Measurements from ENCODE around the gene STAC. TPM values are rescaled to one million over a fixed set of nuclear protein-coding genes. Genes with fewer than 3 reads are reported as not detected.

The STAC gene
- total and polyA plus RNA-seq, 9 of the 15 experiments (the other 6 are each of a cell fraction or from before 2014, with no cell fraction given) = 0.11 TPM; not detected in 8

- BruUV-seq (replicated peaks) = no TSS peak
- Histone ChIP-seq H3K27ac (ENCODE audit: extremely low read depth, low read depth, low read length) (no peak overlapping the region), H3K9me1 (ENCODE audit: control insufficient read depth, insufficient read depth, low read length) (no peaks in the 10 kb centered on the region), H3K9me3 (replicated peaks; ENCODE audit: control insufficient read depth, insufficient read depth, low read depth, low read length) (no peaks in the 10 kb centered on the region), H3K9ac (ENCODE audit: insufficient read depth in 1 of 2, low read depth in 2 of 2, low read length in 2 of 2) (no peak overlapping the region), H3K27me3 (ENCODE audit: control insufficient read depth in 2 of 2, insufficient read depth in 2 of 2, low read length in 2 of 2) (no peaks in the 10 kb centered on the region), H3K79me2 (ENCODE audit: control insufficient read depth, insufficient read depth, low read length) (no peaks in the 10 kb centered on the region), H2AFZ (ENCODE audit: low read depth, low read length) (no peak overlapping the region), H3K4me1 (replicated peaks in 1 of 2; ENCODE audit: control insufficient read depth in 2 of 2, insufficient read depth in 2 of 2, low read length in 2 of 2) (no peaks in the 10 kb centered on the region; a peak in 1 of 5 replicates), H3K36me3 (ENCODE audit: control insufficient read depth, insufficient read depth, low read length) (no peaks in the 10 kb centered on the region), H3K4me2 (ENCODE audit: insufficient read depth, low read length) (no peak overlapping the region), H3K4me3 (no peak overlapping the region), H4K20me1 (replicated peaks; ENCODE audit: control insufficient read depth, insufficient read depth, low read length) (no peaks in the 10 kb centered on the region)
- no peak for DNase-seq (ENCODE audit: extremely low read depth in 1 of 4, low spot score in 3 of 4)
- ChIA-PET POLR2A (no interaction called here), CTCF (ENCODE audit: low intra/inter-chr PET ratio) (no interaction called here)
- in situ Hi-C loops (cut with MboI) (no loop called here), intact Hi-C loops (cut with micrococcal nuclease) (no loop called here)
- TF ChIP-seq FOXK2 (conservative IDR thresholded peaks at IDR 0.05 in 1 of 2, IDR thresholded peaks at IDR 0.05 in 1 of 2; ENCODE audit: low read depth in 2 of 2) (no peak), ZSCAN29 (IDR thresholded peaks at IDR 0.05) (no peak), NR2C1 (IDR thresholded peaks at IDR 0.05) (no peak), NR2C1 (tag; IDR thresholded peaks at IDR 0.05) (no peak), TRIM28 (IDR thresholded peaks at IDR 0.05) (no peak), ARID4B (CRISPR knock-in tag; IDR thresholded peaks at IDR 0.05) (no peak), TCFL5 (CRISPR knock-in tag; conservative IDR thresholded peaks at IDR 0.05) (no peak), U2AF2 (optimal IDR thresholded peaks at IDR 0.05; ENCODE audit: low read depth, low read length) (no peak), ZNF324 (CRISPR knock-in tag; IDR thresholded peaks at IDR 0.05) (no peak), SRF (CRISPR knock-in tag; IDR thresholded peaks at IDR 0.05) (no peak), TAF15 (IDR thresholded peaks at IDR 0.05; ENCODE audit: low read depth, low read length) (no peak), NKRF (IDR thresholded peaks at IDR 0.05; ENCODE audit: borderline replicate concordance) (no peak)
- 1% methylated on average over 5 of the region's 5 CpGs for WGBS (ENCODE audit: insufficient coverage, low coverage, missing lambda C conversion rate)
- ATAC-seq = no peak
- no peak for FAIRE-seq
These were observed 77.4 kb downstream of the STAC start for GRCh38 chr3:36457667-36458066.

Data from K562 (cell line).